ENCODE data around the gene CAMTA2. TPM values are rescaled to one million over a fixed set of nuclear protein-coding genes. Genes with fewer than 3 reads are reported as not detected.
A peak's percentile ranks its signal among the peaks of the same experiment; 100 is the strongest.

CAMTA2 gene
- total RNA-seq, 1 donor: 19.2 TPM

- Histone ChIP-seq H4K20me1 (ENCODE audit: insufficient read depth, low read length) (no peaks in the 10 kb centered on the region), H3K4me1 (ENCODE audit: insufficient read depth, low read length) (peaks cover 17% of the 10 kb centered on the region), H3K79me2 (ENCODE audit: insufficient read depth, low read length) (peaks cover 16% of the 10 kb centered on the region), H3K27me3 (ENCODE audit: insufficient read depth, low read length) (no peaks in the 10 kb centered on the region), H3K4me2 (ENCODE audit: insufficient read depth, low read length) (peak overlapping the region; percentile 98), H3K4me3 (ENCODE audit: insufficient read depth, low read length) (peak overlapping the region; percentile 93), H3K27ac (ENCODE audit: low read depth, low read length) (peak overlapping the region; percentile 84), H2AFZ (ENCODE audit: low read length) (peak overlapping the region; percentile 92), H3K9me3 (ENCODE audit: low read depth, low read length) (no peaks in the 10 kb centered on the region), H3K36me3 (ENCODE audit: insufficient read depth, low read length) (peaks cover 16% of the 10 kb centered on the region)
- DNase-seq (ENCODE audit: insufficient read length, low spot score, missing footprints): peak; percentile 84
- no peak for TF ChIP-seq CTCF (IDR thresholded peaks at IDR 0.05; ENCODE audit: extremely low read depth, low read depth, low read length)
Measured at GRCh38 chr17:4986403-4986802, 1.1 kb downstream of the CAMTA2 start.

- Histone ChIP-seq H3K4me3 (ENCODE audit: insufficient read depth, low read length) (no peak overlapping the region), H3K27ac (ENCODE audit: low read depth, low read length) (no peak overlapping the region), H3K36me3 (ENCODE audit: insufficient read depth, low read length) (peaks cover 44% of the 10 kb centered on the region), H3K4me1 (ENCODE audit: insufficient read depth, low read length) (peaks cover 5% of the 10 kb centered on the region), H2AFZ (ENCODE audit: low read length) (no peak overlapping the region), H3K9me3 (ENCODE audit: low read depth, low read length) (no peaks in the 10 kb centered on the region), H3K79me2 (ENCODE audit: insufficient read depth, low read length) (peaks cover 10% of the 10 kb centered on the region), H3K4me2 (ENCODE audit: insufficient read depth, low read length) (no peak overlapping the region), H4K20me1 (ENCODE audit: insufficient read depth, low read length) (peaks cover 5% of the 10 kb centered on the region), H3K27me3 (ENCODE audit: insufficient read depth, low read length) (no peaks in the 10 kb centered on the region)
- DNase-seq (ENCODE audit: insufficient read length, low spot score, missing footprints): no peak
- no peak for TF ChIP-seq CTCF (IDR thresholded peaks at IDR 0.05; ENCODE audit: extremely low read depth, low read depth, low read length)
Measured at GRCh38 chr17:4982305-4982704, 5.2 kb downstream of the CAMTA2 start.

GRCh38 chr17:4980644-4981216 is 6.7 kb downstream of the CAMTA2 start:
- no peaks in the 10 kb centered on the region for H3K4me1 ChIP-seq (ENCODE audit: insufficient read depth, low read length)
- H3K4me2 ChIP-seq (ENCODE audit: insufficient read depth, low read length): no peak overlapping the region
- H3K27ac ChIP-seq (ENCODE audit: low read depth, low read length): no peak overlapping the region
- peak; percentile 86 for DNase-seq (ENCODE audit: insufficient read length, low spot score, missing footprints)
- TF ChIP-seq CTCF (IDR thresholded peaks at IDR 0.05; ENCODE audit: extremely low read depth, low read depth, low read length): peak; percentile 71
- H3K27me3 ChIP-seq (ENCODE audit: insufficient read depth, low read length): no peaks in the 10 kb centered on the region
- no peak overlapping the region for H2AFZ ChIP-seq (ENCODE audit: low read length)
- H3K79me2 ChIP-seq (ENCODE audit: insufficient read depth, low read length): no peaks in the 10 kb centered on the region
- peaks cover 57% of the 10 kb centered on the region for H3K36me3 ChIP-seq (ENCODE audit: insufficient read depth, low read length)
- H3K9me3 ChIP-seq (ENCODE audit: low read depth, low read length): no peaks in the 10 kb centered on the region
- no peak overlapping the region for H3K4me3 ChIP-seq (ENCODE audit: insufficient read depth, low read length)
- peaks cover 5% of the 10 kb centered on the region for H4K20me1 ChIP-seq (ENCODE audit: insufficient read depth, low read length)

- H3K79me2 ChIP-seq (ENCODE audit: insufficient read depth, low read length): no peaks in the 10 kb centered on the region
- H4K20me1 ChIP-seq (ENCODE audit: insufficient read depth, low read length): peaks cover 5% of the 10 kb centered on the region
- no peaks in the 10 kb centered on the region for H3K4me1 ChIP-seq (ENCODE audit: insufficient read depth, low read length)
- H3K9me3 ChIP-seq (ENCODE audit: low read depth, low read length): no peaks in the 10 kb centered on the region
- no peak overlapping the region for H3K27ac ChIP-seq (ENCODE audit: low read depth, low read length)
- no peak overlapping the region for H3K4me2 ChIP-seq (ENCODE audit: insufficient read depth, low read length)
- no peak overlapping the region for H2AFZ ChIP-seq (ENCODE audit: low read length)
- H3K27me3 ChIP-seq (ENCODE audit: insufficient read depth, low read length): no peaks in the 10 kb centered on the region
- no peak for DNase-seq (ENCODE audit: insufficient read length, low spot score, missing footprints)
- TF ChIP-seq CTCF (IDR thresholded peaks at IDR 0.05; ENCODE audit: extremely low read depth, low read depth, low read length): no peak
- peaks cover 65% of the 10 kb centered on the region for H3K36me3 ChIP-seq (ENCODE audit: insufficient read depth, low read length)
- no peak overlapping the region for H3K4me3 ChIP-seq (ENCODE audit: insufficient read depth, low read length)
Measured at GRCh38 chr17:4978726-4979125, 8.7 kb downstream of the CAMTA2 start.
